MM.1S (cell line): ENCODE data around the gene RETSAT.
A peak's percentile ranks its signal among the peaks of the same experiment; 100 is the strongest.
"Not testable (repeated sequence)": the region's sequence is repeated elsewhere in the genome, so short reads cannot be mapped to it uniquely, and the experiment has no call there.

Experiments used
- DNase-seq: peaks from one replicate; pipeline ENCODE4 v3.0.0-alpha.2; 2015
- H2AFZ ChIP-seq: fragments of 300-600 bp; sonication (generic); 2 replicates; pipeline ENCODE4 v1.6.0; 2016; ENCODE audit warnings: antibody characterized with exemption, low read length
- H3F3A ChIP-seq: fragments of 300-600 bp; sonication (generic); 2 replicates; pipeline ENCODE4 v1.6.1; 2016; ENCODE audit warnings: mild to moderate bottlenecking, antibody characterized with exemption, low read length, moderate library complexity, mixed read lengths; ENCODE audit not compliant: insufficient read depth
- H3K27ac ChIP-seq: fragments of 300-600 bp; sonication (generic); 2 replicates; pipeline ENCODE4 v1.5.1; 2016; ENCODE audit warnings: mild to moderate bottlenecking, low read length
- H3K27me3 ChIP-seq: fragments of 300-600 bp; sonication (generic); replicated peaks from 2 replicates; pipeline ENCODE4 v1.6.0; 2016; ENCODE audit warnings: low read length; ENCODE audit not compliant: insufficient read depth
- H3K36me3 ChIP-seq: fragments of 300-600 bp; sonication (generic); replicated peaks from 2 replicates; pipeline ENCODE4 v1.6.1; 2016; ENCODE audit warnings: mild to moderate bottlenecking, low read length, mixed read lengths; ENCODE audit not compliant: insufficient read depth
- H3K4me1 ChIP-seq: fragments of 300-600 bp; sonication (generic); 2 replicates; pipeline ENCODE4 v1.6.1; 2016; ENCODE audit warnings: low read length, mixed read lengths
- H3K4me2 ChIP-seq: fragments of 300-600 bp; sonication (generic); 2 replicates; pipeline ENCODE4 v1.6.0; 2016; ENCODE audit warnings: low read depth, low read length
- H3K4me3 ChIP-seq: fragments of 300-600 bp; sonication (generic); 2 replicates; pipeline ENCODE4 v1.5.1; 2016; ENCODE audit warnings: low read length, mixed read lengths
- H3K79me2 ChIP-seq: fragments of 300-600 bp; sonication (generic); 2 replicates; pipeline ENCODE4 v1.6.1; 2016; ENCODE audit warnings: mixed run types, low read length, mixed read lengths
- H3K9ac ChIP-seq: fragments of 300-600 bp; sonication (generic); 2 replicates; pipeline ENCODE4 v1.6.1; 2016; ENCODE audit warnings: low read length, mixed read lengths
- H3K9me2 ChIP-seq: fragments of 300-600 bp; sonication (generic); replicated peaks from 2 replicates; pipeline ENCODE4 v1.6.1; 2016; ENCODE audit warnings: mild to moderate bottlenecking, low read length, mixed read lengths; ENCODE audit not compliant: insufficient read depth
- H3K9me3 ChIP-seq: fragments of 300-600 bp; sonication (generic); replicated peaks from 2 replicates; pipeline ENCODE4 v1.6.1; 2016; ENCODE audit warnings: mild to moderate bottlenecking, low read length, mixed read lengths; ENCODE audit not compliant: insufficient read depth
- H4K20me1 ChIP-seq: fragments of 300-600 bp; sonication (generic); 2 replicates; pipeline ENCODE4 v1.6.1; 2016; ENCODE audit warnings: mild to moderate bottlenecking, low read length, moderate library complexity, mixed read lengths; ENCODE audit not compliant: insufficient read depth
- EZH2 ChIP-seq: fragments of 300-600 bp; sonication (generic); optimal IDR thresholded peaks from 2 replicates; pipeline ENCODE3; 2017; ENCODE audit warnings: low read depth, mild to moderate bottlenecking, antibody characterized with exemption, low read length, mixed read lengths
- EZH2phosphoT487 ChIP-seq: fragments of 300-600 bp; sonication (generic); IDR thresholded peaks from 2 replicates; pipeline ENCODE4 v1.6.1; 2018; ENCODE audit warnings: antibody characterized with exemption, low read length
- TF ChIP-seq, protein P1 (sequence below): fragments of 300-600 bp; sonication (generic); IDR thresholded peaks from 2 replicates; pipeline ENCODE4 v1.5.1; 2016; ENCODE audit warnings: antibody characterized with exemption, low read length, mixed read lengths

RETSAT gene

GRCh38 chr2:85324639-85325465, 29.5 kb downstream of the RETSAT start:
- Histone ChIP-seq H3K4me1 (peaks cover 16% of the 10 kb centered on the region), H3K9me3 (no peaks in the 10 kb centered on the region)

GRCh38 chr2:85323988-85324367, 30.4 kb downstream of the RETSAT start:
- not testable (repeated sequence) for H3K4me3 ChIP-seq, H3K4me2 ChIP-seq, H2AFZ ChIP-seq, H3K9me3 ChIP-seq, H3K9me2 ChIP-seq, H3K27ac ChIP-seq, H3K9ac ChIP-seq, H3K27me3 ChIP-seq, DNase-seq
- Histone ChIP-seq H4K20me1 (peaks cover 20% of the 10 kb centered on the region), H3K4me1 (peaks cover 16% of the 10 kb centered on the region), H3K79me2 (peaks cover 88% of the 10 kb centered on the region), H3F3A (peaks cover 20% of the 10 kb centered on the region), H3K36me3 (0 out of 2 replicates have a peak, but pooled peaks cover 19% of the 10 kb centered on the region)

More at GRCh38 chr2:85324639-85325465, 29.5 kb downstream of the RETSAT start:
- no peaks in the 10 kb centered on the region for H3K27me3 ChIP-seq
- peaks cover 80% of the 10 kb centered on the region for H3K79me2 ChIP-seq
- H3K4me2 ChIP-seq: peak overlapping the region; percentile 93
- peak overlapping the region; percentile 98 for H3K4me3 ChIP-seq
- 0 out of 2 replicates have a peak, but pooled peaks cover 19% of the 10 kb centered on the region for H3K36me3 ChIP-seq
- peaks cover 17% of the 10 kb centered on the region for H4K20me1 ChIP-seq
- no peak overlapping the region for H2AFZ ChIP-seq
- H3F3A ChIP-seq: peaks cover 18% of the 10 kb centered on the region; the same call in 1 of the 2 replicates
- TF ChIP-seq, protein P1, sequence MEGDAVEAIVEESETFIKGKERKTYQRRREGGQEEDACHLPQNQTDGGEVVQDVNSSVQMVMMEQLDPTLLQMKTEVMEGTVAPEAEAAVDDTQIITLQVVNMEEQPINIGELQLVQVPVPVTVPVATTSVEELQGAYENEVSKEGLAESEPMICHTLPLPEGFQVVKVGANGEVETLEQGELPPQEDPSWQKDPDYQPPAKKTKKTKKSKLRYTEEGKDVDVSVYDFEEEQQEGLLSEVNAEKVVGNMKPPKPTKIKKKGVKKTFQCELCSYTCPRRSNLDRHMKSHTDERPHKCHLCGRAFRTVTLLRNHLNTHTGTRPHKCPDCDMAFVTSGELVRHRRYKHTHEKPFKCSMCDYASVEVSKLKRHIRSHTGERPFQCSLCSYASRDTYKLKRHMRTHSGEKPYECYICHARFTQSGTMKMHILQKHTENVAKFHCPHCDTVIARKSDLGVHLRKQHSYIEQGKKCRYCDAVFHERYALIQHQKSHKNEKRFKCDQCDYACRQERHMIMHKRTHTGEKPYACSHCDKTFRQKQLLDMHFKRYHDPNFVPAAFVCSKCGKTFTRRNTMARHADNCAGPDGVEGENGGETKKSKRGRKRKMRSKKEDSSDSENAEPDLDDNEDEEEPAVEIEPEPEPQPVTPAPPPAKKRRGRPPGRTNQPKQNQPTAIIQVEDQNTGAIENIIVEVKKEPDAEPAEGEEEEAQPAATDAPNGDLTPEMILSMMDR: no peak
- TF ChIP-seq EZH2 (no peak), EZH2phosphoT487 (no peak)
- peak overlapping the region; percentile 98; the same call in 1 of the 2 replicates for H3K9ac ChIP-seq
- no peaks in the 10 kb centered on the region for H3K9me2 ChIP-seq
- no peak overlapping the region for H3K27ac ChIP-seq
- DNase-seq: no peak

- TF ChIP-seq, protein P1: no peak
- TF ChIP-seq EZH2: no peak
- TF ChIP-seq EZH2phosphoT487: no peak
- peaks cover 16% of the 10 kb centered on the region for H3K4me1 ChIP-seq
- no peak for DNase-seq
- H3K9me3 ChIP-seq: no peaks in the 10 kb centered on the region
- H2AFZ ChIP-seq: no peak overlapping the region
- no peak overlapping the region for H3K9ac ChIP-seq
- no peaks in the 10 kb centered on the region for H3K9me2 ChIP-seq
- H3K36me3 ChIP-seq: peaks cover 19% of the 10 kb centered on the region; the same call in 1 of the 2 replicates
- H3K27me3 ChIP-seq: no peaks in the 10 kb centered on the region
- no peak overlapping the region for H3K27ac ChIP-seq
- peaks cover 93% of the 10 kb centered on the region for H3K79me2 ChIP-seq
- peaks cover 20% of the 10 kb centered on the region for H4K20me1 ChIP-seq
- peaks cover 20% of the 10 kb centered on the region for H3F3A ChIP-seq
- no peak overlapping the region for H3K4me2 ChIP-seq
- no peak overlapping the region for H3K4me3 ChIP-seq
Observed at GRCh38 chr2:85323351-85323987, 30.9 kb downstream of the RETSAT start.
